Suprapubic skin (tissue), 4 donors: ENCODE data around the gene MTR. TPM values are rescaled to one million over a fixed set of nuclear protein-coding genes. Genes with fewer than 3 reads are reported as not detected.

Source experiments
- DNase-seq, 2 donors: peaks; one replicate each; pipeline ENCODE4 v3.0.0-alpha.2; 2019; ENCODE audit warnings: low spot score in 2 of 2
- H3K27ac ChIP-seq: fragments of 200-600 bp; sonication (generic); one replicate; pipeline ENCODE4 v1.5.1; 2019
- H3K27me3 ChIP-seq: fragments of 200-600 bp; sonication (generic); one replicate; pipeline ENCODE4 v1.5.1; 2019
- H3K36me3 ChIP-seq: fragments of 200-600 bp; sonication (generic); one replicate; pipeline ENCODE4 v1.5.1; 2019
- H3K4me1 ChIP-seq: fragments of 200-600 bp; sonication (generic); one replicate; pipeline ENCODE4 v1.5.1; 2019
- H3K4me3 ChIP-seq: fragments of 200-600 bp; sonication (generic); one replicate; pipeline ENCODE4 v1.5.1; 2019; ENCODE audit warnings: mild to moderate bottlenecking
- H3K9me3 ChIP-seq: fragments of 200-600 bp; sonication (generic); one replicate; pipeline ENCODE4 v1.5.1; 2019
- CTCF ChIP-seq, 2 donors: fragments of 200-600 bp in 1 of 2; fragments of 450-650 bp in 1 of 2; sonication (generic) in 1 of 2; IDR thresholded peaks; one replicate each; pipeline ENCODE4 v1.5.1; 2016 to 2019; ENCODE audit warnings: antibody characterized with exemption in 2 of 2, mild to moderate bottlenecking in 1 of 2, moderate library complexity in 1 of 2
- EP300 ChIP-seq: sonication (generic); formaldehyde crosslinking; IDR thresholded peaks from one replicate; pipeline ENCODE4 v1.6.1; 2017; ENCODE audit warnings: antibody characterized with exemption
- POLR2A ChIP-seq, 2 donors: fragments of 450-650 bp; IDR thresholded peaks; one replicate each; pipeline ENCODE4 v1.6.1; 2017; ENCODE audit warnings: antibody characterized with exemption in 2 of 2, mild to moderate bottlenecking in 2 of 2, moderate library complexity in 2 of 2
- POLR2AphosphoS5 ChIP-seq, 3 donors: sonication (generic); formaldehyde crosslinking; IDR thresholded peaks; one replicate each; pipeline ENCODE4 v1.6.1; 2017; ENCODE audit warnings: antibody characterized with exemption in 3 of 3
- WGBS: methylation state at CpG from one replicate; pipeline ENCODE4 v1.1.5; 2018; 5-methylcytosine and 5-hydroxymethylcytosine counted together
- total RNA-seq, 4 donors: library from RNA; depleted of rRNA; stranded (reverse); fragments of >200 nt; gene quantifications; one replicate each; pipeline ENCODE4 v1.1.0, GENCODE V29; 2016

MTR gene
- total RNA-seq, 4 donors from 2014 or later = 17.7 to 77.7 (median 27.3) TPM

DNA sequence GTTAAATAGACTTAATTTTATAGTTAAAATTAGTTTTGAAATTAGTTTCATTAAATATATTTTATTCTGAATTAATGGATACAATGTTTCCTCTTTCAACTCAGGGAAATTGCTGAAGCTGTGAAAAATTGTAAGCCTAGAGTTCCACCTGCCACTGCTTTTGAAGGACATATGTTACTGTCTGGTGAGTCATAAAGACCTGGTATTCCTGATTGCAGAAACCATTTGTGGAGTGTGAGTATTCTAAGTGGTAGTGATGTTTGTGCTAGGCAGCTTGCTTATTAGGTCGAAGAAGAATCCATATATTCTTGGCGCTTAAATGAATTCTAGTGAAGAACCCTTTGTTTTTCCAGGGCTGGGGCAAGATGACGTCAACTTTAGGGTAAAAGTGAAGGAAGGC, 34.0 kb downstream of the MTR start:
- Histone ChIP-seq H3K9me3 (no peaks in the 10 kb centered on the region), H3K4me3 (no peak overlapping the region), H3K4me1 (no peaks in the 10 kb centered on the region), H3K27me3 (no peaks in the 10 kb centered on the region), H3K36me3 (peaks cover 91% of the 10 kb centered on the region), H3K27ac (no peak overlapping the region)
- DNase-seq = no peak
- TF ChIP-seq CTCF (IDR thresholded peaks at IDR 0.05) (no peak), POLR2AphosphoS5 (IDR thresholded peaks at IDR 0.05) (no peak), POLR2A (IDR thresholded peaks at IDR 0.05) (no peak), EP300 (no peak)
- WGBS = 94% methylated on average over 3 of the region's 3 CpGs

GRCh38 chr1:236830116-236830515, 35.0 kb downstream of the MTR start:
- H3K27me3 ChIP-seq = no peaks in the 10 kb centered on the region
- no peaks in the 10 kb centered on the region for H3K4me1 ChIP-seq
- no peaks in the 10 kb centered on the region for H3K9me3 ChIP-seq
- TF ChIP-seq POLR2AphosphoS5 (IDR thresholded peaks at IDR 0.05) = no peak
- no peak for TF ChIP-seq EP300
- TF ChIP-seq CTCF (IDR thresholded peaks at IDR 0.05) = no peak
- TF ChIP-seq POLR2A (IDR thresholded peaks at IDR 0.05) = no peak
- no peak overlapping the region for H3K4me3 ChIP-seq
- H3K36me3 ChIP-seq = peaks cover 93% of the 10 kb centered on the region
- no peak overlapping the region for H3K27ac ChIP-seq
- no peak for DNase-seq
- WGBS = 81% methylated on average over 3 of the region's 3 CpGs

DNA sequence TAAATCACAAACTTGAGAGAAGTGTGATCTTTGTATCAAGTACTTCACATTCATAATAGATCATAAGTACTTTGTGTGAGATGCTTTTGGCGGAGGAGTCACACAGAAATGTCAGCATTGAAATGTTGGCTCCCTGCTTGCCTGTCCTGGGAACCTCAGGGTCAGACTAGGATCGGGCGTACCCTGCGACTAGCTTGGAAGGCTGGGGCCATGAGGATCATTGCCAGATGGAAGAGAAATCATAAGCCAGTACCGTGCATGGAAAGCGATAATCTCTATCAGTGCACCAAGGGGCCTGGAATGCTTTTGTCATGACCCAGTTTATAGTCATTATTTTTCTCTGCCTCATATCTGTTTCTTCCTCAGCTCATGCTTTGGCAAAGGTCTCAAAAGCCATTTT, 35.5 kb downstream of the MTR start:
- 75% methylated on average over 6 of the region's 6 CpGs for WGBS
- DNase-seq = no peak

GRCh38 chr1:236833575-236833974, 38.5 kb downstream of the MTR start:
- Histone ChIP-seq H3K9me3 (no peaks in the 10 kb centered on the region), H3K4me3 (no peak overlapping the region), H3K4me1 (no peaks in the 10 kb centered on the region), H3K27ac (no peak overlapping the region), H3K27me3 (no peaks in the 10 kb centered on the region), H3K36me3 (peaks cover 99% of the 10 kb centered on the region)
- 89% methylated on average over 2 of the region's 2 CpGs for WGBS
- TF ChIP-seq POLR2A (IDR thresholded peaks at IDR 0.05) (no peak), EP300 (no peak), CTCF (IDR thresholded peaks at IDR 0.05) (no peak), POLR2AphosphoS5 (IDR thresholded peaks at IDR 0.05) (no peak)
- no peak for DNase-seq

More for the DNA sequence above, 35.5 kb downstream of the MTR start:
- Histone ChIP-seq H3K9me3 (no peaks in the 10 kb centered on the region), H3K27ac (no peak overlapping the region), H3K4me1 (no peaks in the 10 kb centered on the region), H3K36me3 (peaks cover 94% of the 10 kb centered on the region), H3K4me3 (no peak overlapping the region), H3K27me3 (no peaks in the 10 kb centered on the region)
- TF ChIP-seq CTCF (IDR thresholded peaks at IDR 0.05) = no peak
- TF ChIP-seq POLR2A (IDR thresholded peaks at IDR 0.05) = no peak
- no peak for TF ChIP-seq EP300
- TF ChIP-seq POLR2AphosphoS5 (IDR thresholded peaks at IDR 0.05) = no peak

DNA sequence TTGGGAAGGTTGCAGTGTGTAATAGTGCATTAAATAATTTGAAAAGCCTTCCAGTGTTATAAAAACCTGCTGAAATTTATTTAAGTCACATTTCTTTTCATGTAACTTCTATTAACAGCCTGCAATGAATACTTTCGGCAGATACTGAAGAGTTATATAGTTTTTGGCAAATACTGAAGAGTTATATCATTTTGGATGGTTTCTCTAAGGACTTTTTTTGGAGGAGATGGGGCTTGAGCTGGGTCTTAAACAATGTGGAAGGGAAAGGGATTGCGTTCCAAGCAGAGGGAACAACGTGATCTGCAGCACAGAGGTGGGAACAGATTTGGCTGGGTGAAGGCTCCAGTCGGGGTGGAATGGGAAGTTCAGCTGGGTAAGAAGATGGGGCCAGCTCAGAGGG, 39.8 kb downstream of the MTR start:
- 84% methylated on average over 4 of the region's 4 CpGs for WGBS
- H3K4me3 ChIP-seq = no peak overlapping the region
- H3K36me3 ChIP-seq = peaks cover 99% of the 10 kb centered on the region
- no peaks in the 10 kb centered on the region for H3K9me3 ChIP-seq
- DNase-seq = no peak
- H3K27ac ChIP-seq = no peak overlapping the region
- H3K4me1 ChIP-seq = no peaks in the 10 kb centered on the region
- TF ChIP-seq CTCF (IDR thresholded peaks at IDR 0.05) (no peak), POLR2A (IDR thresholded peaks at IDR 0.05) (no peak), POLR2AphosphoS5 (IDR thresholded peaks at IDR 0.05) (no peak), EP300 (no peak)
- no peaks in the 10 kb centered on the region for H3K27me3 ChIP-seq
